ENCODE data around the gene TRIP13. TPM values are rescaled to one million over a fixed set of nuclear protein-coding genes. Genes with fewer than 3 reads are reported as not detected.

Gene TRIP13
- total and polyA plus RNA-seq, 9 of the 15 experiments (the other 6 are each of a cell fraction or from before 2014, with no cell fraction given), result 24.1 to 116 (median 53.2) TPM

DNA sequence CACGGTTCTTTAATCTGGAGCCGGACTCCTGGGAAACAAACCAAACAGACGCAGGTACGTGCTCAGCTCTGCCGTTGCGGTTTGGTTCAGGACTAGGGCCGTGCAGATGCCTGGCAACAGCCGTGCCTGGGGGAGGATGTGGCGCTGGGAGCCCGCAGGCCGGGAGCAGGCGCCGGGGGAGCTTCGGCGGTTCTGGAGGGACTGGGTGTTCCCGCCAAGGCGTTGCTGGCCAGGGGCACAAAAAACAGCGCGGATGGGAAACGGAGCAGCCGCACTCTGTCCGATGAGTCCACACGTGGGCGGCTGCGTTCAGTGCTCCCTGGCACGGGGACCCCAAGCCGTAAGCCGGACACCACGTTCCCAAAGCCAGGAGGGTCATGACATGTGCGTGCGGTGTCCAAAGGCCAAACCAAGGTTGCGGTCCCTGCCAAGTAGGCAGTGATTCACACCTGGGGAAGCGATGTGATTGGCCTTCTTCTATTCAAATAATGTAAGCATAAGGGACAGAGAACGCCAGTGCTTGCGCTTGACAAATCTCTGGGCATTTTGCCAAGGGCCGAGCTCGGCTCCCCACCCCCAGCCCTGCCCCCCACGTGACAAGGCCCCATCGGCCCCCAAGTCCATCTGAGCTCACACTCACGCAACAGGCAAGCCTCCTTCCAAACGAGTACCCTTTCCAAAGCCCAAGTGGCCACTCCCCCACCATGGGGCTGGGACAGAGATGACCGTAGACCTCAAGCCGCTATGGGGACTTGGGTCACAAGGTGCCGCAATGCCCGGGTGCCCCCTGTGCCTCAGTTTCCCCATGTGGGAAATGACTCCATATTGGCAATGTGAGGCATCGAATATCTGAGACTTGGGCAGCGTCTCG, 66.3 kb downstream of the TRIP13 start (continued):
- TF ChIP-seq, protein P1, sequence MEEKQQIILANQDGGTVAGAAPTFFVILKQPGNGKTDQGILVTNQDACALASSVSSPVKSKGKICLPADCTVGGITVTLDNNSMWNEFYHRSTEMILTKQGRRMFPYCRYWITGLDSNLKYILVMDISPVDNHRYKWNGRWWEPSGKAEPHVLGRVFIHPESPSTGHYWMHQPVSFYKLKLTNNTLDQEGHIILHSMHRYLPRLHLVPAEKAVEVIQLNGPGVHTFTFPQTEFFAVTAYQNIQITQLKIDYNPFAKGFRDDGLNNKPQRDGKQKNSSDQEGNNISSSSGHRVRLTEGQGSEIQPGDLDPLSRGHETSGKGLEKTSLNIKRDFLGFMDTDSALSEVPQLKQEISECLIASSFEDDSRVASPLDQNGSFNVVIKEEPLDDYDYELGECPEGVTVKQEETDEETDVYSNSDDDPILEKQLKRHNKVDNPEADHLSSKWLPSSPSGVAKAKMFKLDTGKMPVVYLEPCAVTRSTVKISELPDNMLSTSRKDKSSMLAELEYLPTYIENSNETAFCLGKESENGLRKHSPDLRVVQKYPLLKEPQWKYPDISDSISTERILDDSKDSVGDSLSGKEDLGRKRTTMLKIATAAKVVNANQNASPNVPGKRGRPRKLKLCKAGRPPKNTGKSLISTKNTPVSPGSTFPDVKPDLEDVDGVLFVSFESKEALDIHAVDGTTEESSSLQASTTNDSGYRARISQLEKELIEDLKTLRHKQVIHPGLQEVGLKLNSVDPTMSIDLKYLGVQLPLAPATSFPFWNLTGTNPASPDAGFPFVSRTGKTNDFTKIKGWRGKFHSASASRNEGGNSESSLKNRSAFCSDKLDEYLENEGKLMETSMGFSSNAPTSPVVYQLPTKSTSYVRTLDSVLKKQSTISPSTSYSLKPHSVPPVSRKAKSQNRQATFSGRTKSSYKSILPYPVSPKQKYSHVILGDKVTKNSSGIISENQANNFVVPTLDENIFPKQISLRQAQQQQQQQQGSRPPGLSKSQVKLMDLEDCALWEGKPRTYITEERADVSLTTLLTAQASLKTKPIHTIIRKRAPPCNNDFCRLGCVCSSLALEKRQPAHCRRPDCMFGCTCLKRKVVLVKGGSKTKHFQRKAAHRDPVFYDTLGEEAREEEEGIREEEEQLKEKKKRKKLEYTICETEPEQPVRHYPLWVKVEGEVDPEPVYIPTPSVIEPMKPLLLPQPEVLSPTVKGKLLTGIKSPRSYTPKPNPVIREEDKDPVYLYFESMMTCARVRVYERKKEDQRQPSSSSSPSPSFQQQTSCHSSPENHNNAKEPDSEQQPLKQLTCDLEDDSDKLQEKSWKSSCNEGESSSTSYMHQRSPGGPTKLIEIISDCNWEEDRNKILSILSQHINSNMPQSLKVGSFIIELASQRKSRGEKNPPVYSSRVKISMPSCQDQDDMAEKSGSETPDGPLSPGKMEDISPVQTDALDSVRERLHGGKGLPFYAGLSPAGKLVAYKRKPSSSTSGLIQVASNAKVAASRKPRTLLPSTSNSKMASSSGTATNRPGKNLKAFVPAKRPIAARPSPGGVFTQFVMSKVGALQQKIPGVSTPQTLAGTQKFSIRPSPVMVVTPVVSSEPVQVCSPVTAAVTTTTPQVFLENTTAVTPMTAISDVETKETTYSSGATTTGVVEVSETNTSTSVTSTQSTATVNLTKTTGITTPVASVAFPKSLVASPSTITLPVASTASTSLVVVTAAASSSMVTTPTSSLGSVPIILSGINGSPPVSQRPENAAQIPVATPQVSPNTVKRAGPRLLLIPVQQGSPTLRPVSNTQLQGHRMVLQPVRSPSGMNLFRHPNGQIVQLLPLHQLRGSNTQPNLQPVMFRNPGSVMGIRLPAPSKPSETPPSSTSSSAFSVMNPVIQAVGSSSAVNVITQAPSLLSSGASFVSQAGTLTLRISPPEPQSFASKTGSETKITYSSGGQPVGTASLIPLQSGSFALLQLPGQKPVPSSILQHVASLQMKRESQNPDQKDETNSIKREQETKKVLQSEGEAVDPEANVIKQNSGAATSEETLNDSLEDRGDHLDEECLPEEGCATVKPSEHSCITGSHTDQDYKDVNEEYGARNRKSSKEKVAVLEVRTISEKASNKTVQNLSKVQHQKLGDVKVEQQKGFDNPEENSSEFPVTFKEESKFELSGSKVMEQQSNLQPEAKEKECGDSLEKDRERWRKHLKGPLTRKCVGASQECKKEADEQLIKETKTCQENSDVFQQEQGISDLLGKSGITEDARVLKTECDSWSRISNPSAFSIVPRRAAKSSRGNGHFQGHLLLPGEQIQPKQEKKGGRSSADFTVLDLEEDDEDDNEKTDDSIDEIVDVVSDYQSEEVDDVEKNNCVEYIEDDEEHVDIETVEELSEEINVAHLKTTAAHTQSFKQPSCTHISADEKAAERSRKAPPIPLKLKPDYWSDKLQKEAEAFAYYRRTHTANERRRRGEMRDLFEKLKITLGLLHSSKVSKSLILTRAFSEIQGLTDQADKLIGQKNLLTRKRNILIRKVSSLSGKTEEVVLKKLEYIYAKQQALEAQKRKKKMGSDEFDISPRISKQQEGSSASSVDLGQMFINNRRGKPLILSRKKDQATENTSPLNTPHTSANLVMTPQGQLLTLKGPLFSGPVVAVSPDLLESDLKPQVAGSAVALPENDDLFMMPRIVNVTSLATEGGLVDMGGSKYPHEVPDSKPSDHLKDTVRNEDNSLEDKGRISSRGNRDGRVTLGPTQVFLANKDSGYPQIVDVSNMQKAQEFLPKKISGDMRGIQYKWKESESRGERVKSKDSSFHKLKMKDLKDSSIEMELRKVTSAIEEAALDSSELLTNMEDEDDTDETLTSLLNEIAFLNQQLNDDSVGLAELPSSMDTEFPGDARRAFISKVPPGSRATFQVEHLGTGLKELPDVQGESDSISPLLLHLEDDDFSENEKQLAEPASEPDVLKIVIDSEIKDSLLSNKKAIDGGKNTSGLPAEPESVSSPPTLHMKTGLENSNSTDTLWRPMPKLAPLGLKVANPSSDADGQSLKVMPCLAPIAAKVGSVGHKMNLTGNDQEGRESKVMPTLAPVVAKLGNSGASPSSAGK (IDR thresholded peaks at IDR 0.05), result no peak
- TF ChIP-seq, protein P2, sequence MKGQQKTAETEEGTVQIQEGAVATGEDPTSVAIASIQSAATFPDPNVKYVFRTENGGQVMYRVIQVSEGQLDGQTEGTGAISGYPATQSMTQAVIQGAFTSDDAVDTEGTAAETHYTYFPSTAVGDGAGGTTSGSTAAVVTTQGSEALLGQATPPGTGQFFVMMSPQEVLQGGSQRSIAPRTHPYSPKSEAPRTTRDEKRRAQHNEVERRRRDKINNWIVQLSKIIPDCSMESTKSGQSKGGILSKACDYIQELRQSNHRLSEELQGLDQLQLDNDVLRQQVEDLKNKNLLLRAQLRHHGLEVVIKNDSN (CRISPR knock-in tag; IDR thresholded peaks at IDR 0.05), result peak; percentile 61; the same call in 1 of the 2 replicates
- TF ChIP-seq NFIC (IDR thresholded peaks at IDR 0.05) (peak; percentile 77), KDM1A (IDR thresholded peaks at IDR 0.05) (peak in 1 of 2 experiments; percentile 31; a peak in 2 of 4 replicates), SMARCC2 (IDR thresholded peaks at IDR 0.05; ENCODE audit: low read depth) (no peak), L3MBTL2 (IDR thresholded peaks at IDR 0.05) (peak; percentile 29; the same call in 1 of the 2 replicates), MEF2A (IDR thresholded peaks at IDR 0.05; ENCODE audit: control insufficient read depth, low read depth, low read length) (no peak), SRSF9 (IDR thresholded peaks at IDR 0.05; ENCODE audit: borderline replicate concordance, low read depth, low read length) (no peak)
- TF ChIP-seq, protein P3, sequence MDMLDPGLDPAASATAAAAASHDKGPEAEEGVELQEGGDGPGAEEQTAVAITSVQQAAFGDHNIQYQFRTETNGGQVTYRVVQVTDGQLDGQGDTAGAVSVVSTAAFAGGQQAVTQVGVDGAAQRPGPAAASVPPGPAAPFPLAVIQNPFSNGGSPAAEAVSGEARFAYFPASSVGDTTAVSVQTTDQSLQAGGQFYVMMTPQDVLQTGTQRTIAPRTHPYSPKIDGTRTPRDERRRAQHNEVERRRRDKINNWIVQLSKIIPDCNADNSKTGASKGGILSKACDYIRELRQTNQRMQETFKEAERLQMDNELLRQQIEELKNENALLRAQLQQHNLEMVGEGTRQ (CRISPR knock-in tag; IDR thresholded peaks at IDR 0.05), result peak; percentile 48
- TF ChIP-seq, protein P4, sequence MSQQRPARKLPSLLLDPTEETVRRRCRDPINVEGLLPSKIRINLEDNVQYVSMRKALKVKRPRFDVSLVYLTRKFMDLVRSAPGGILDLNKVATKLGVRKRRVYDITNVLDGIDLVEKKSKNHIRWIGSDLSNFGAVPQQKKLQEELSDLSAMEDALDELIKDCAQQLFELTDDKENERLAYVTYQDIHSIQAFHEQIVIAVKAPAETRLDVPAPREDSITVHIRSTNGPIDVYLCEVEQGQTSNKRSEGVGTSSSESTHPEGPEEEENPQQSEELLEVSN (IDR thresholded peaks at IDR 0.05; ENCODE audit: borderline replicate concordance in 1 of 2, extremely low read depth in 1 of 2, insufficient read depth in 1 of 2, insufficient read length in 1 of 2, low read depth in 1 of 2, low read length in 1 of 2, poor library complexity in 1 of 2, severe bottlenecking in 1 of 2), result peak in 1 of 2 experiments; percentile 31

Measured in K562 (cell line).